H9 (cell line): Measurements from ENCODE around the gene HYDIN. TPM values are rescaled to one million over a fixed set of nuclear protein-coding genes. Genes with fewer than 3 reads are reported as not detected.

Experiments
- DNase-seq: peaks from one replicate; pipeline ENCODE4 v3.0.0-alpha.2; 2017
- H2AFZ ChIP-seq: one replicate; pipeline ENCODE4 v1.6.1; 2013; ENCODE audit warnings: mild to moderate bottlenecking, low read length, control low read depth, moderate library complexity
- H2AK5ac ChIP-seq: 2 replicates; pipeline ENCODE4 v1.6.1; 2013; ENCODE audit warnings: low read length, control low read depth, mixed read lengths; ENCODE audit not compliant: insufficient read length
- H2BK120ac ChIP-seq: one replicate; pipeline ENCODE4 v1.6.1; 2013; ENCODE audit warnings: low read depth, mild to moderate bottlenecking, low read length, control low read depth, inconsistent platforms; ENCODE audit not compliant: poor library complexity, severe bottlenecking
- H2BK12ac ChIP-seq: 2 replicates; pipeline ENCODE4 v1.6.1; 2013; ENCODE audit warnings: low read length, control low read depth, mixed read lengths, low read depth; ENCODE audit not compliant: insufficient read length
- H2BK15ac ChIP-seq: 2 replicates; pipeline ENCODE4 v1.6.1; 2013; ENCODE audit warnings: low read depth, low read length, control low read depth
- H2BK20ac ChIP-seq: one replicate; pipeline ENCODE4 v1.6.1; 2013; ENCODE audit warnings: low read depth, mild to moderate bottlenecking, low read length, control low read depth, inconsistent platforms; ENCODE audit not compliant: poor library complexity, severe bottlenecking
- H2BK5ac ChIP-seq: 2 replicates; pipeline ENCODE4 v1.6.1; 2013; ENCODE audit warnings: low read length, control low read depth, mixed read lengths; ENCODE audit not compliant: insufficient read length
- H3K14ac ChIP-seq: 2 replicates; pipeline ENCODE4 v1.6.1; 2013; ENCODE audit warnings: low read length, control low read depth; ENCODE audit not compliant: insufficient read depth
- H3K18ac ChIP-seq: 2 replicates; pipeline ENCODE4 v1.6.1; 2013; ENCODE audit warnings: low read depth, mild to moderate bottlenecking, mixed read lengths, low read length, control low read depth; ENCODE audit not compliant: insufficient read length
- H3K23ac ChIP-seq: 2 replicates; pipeline ENCODE4 v1.6.1; 2013; ENCODE audit warnings: low read length, control low read depth, mixed read lengths, low read depth; ENCODE audit not compliant: insufficient read length
- H3K23me2 ChIP-seq: 2 replicates; pipeline ENCODE4 v1.6.1; 2013; ENCODE audit warnings: low read depth, mild to moderate bottlenecking, mixed read lengths, low read length, control low read depth; ENCODE audit not compliant: insufficient read length, poor library complexity, severe bottlenecking
- H3K27ac ChIP-seq: 2 replicates; pipeline ENCODE4 v1.5.1; 2013; ENCODE audit warnings: low read length, control low read depth, mixed read lengths, low read depth; ENCODE audit not compliant: insufficient read length
- H3K27me3 ChIP-seq: 2 replicates; pipeline ENCODE4 v1.6.1; 2013; ENCODE audit warnings: low read length, control low read depth, inconsistent platforms; ENCODE audit not compliant: insufficient read depth
- H3K4ac ChIP-seq: 2 replicates; pipeline ENCODE4 v1.6.1; 2013; ENCODE audit warnings: low read depth, mild to moderate bottlenecking, control low read depth, inconsistent platforms, low read length, moderate library complexity
- H3K4me1 ChIP-seq: 2 replicates; pipeline ENCODE4 v1.6.1; 2013; ENCODE audit warnings: low read length, control low read depth, inconsistent platforms; ENCODE audit not compliant: insufficient read depth
- H3K4me2 ChIP-seq: 2 replicates; pipeline ENCODE4 v1.6.1; 2013; ENCODE audit warnings: low read length, control low read depth, mixed read lengths; ENCODE audit not compliant: insufficient read length, insufficient read depth
- H3K56ac ChIP-seq: 2 replicates; pipeline ENCODE4 v1.6.1; 2013; ENCODE audit warnings: low read depth, mild to moderate bottlenecking, mixed read lengths, low read length, control low read depth; ENCODE audit not compliant: insufficient read length
- H3K79me1 ChIP-seq: 2 replicates; pipeline ENCODE4 v1.6.1; 2013; ENCODE audit warnings: low read depth, mild to moderate bottlenecking, moderate library complexity, low read length, control low read depth, inconsistent platforms; ENCODE audit not compliant: insufficient read depth, poor library complexity, severe bottlenecking
- H3K79me2 ChIP-seq: 2 replicates; pipeline ENCODE4 v1.6.1; 2013; ENCODE audit warnings: low read length, control low read depth, inconsistent platforms; ENCODE audit not compliant: insufficient read depth
- H3K9ac ChIP-seq: 2 replicates; pipeline ENCODE4 v1.6.1; 2013; ENCODE audit warnings: low read length, control low read depth, mixed read lengths; ENCODE audit not compliant: insufficient read length; ENCODE audit errors: extremely low read depth
- H3K9me3 ChIP-seq: one replicate; pipeline ENCODE4 v1.6.1; 2013; ENCODE audit warnings: low read depth, low read length, inconsistent platforms; ENCODE audit not compliant: control insufficient read depth
- H3T11ph ChIP-seq: one replicate; pipeline ENCODE4 v1.6.1; 2013; ENCODE audit warnings: mild to moderate bottlenecking, low read length, control low read depth, inconsistent platforms
- H4K20me1 ChIP-seq: one replicate; pipeline ENCODE4 v1.6.1; 2013; ENCODE audit not compliant: control insufficient read depth, insufficient read length, insufficient read depth
- H4K5ac ChIP-seq: 2 replicates; pipeline ENCODE4 v1.6.1; 2013; ENCODE audit warnings: low read depth, mild to moderate bottlenecking, mixed read lengths, low read length, control low read depth; ENCODE audit not compliant: insufficient read length
- H4K8ac ChIP-seq: replicated peaks from 2 replicates; pipeline ENCODE4 v1.6.1; 2013; ENCODE audit warnings: low read length, control low read depth, mixed read lengths, low read depth; ENCODE audit not compliant: insufficient read length
- H4K91ac ChIP-seq: 2 replicates; pipeline ENCODE4 v1.6.1; 2013; ENCODE audit warnings: low read depth, mild to moderate bottlenecking, moderate library complexity, mixed read lengths, low read length, control low read depth; ENCODE audit not compliant: insufficient read length
- H3K27ac Mint-ChIP-seq, 3 experiments: 2 replicates in 2 of 3; 3 replicates in 1 of 3; pipeline ENCODE4 v1.8.0; 2020 to 2021; ENCODE audit warnings: mixed read lengths in 3 of 3, mild to moderate bottlenecking in 1 of 3, moderate library complexity in 1 of 3
- H3K27me3 Mint-ChIP-seq: 2 replicates; pipeline ENCODE4 v1.8.0; 2021; ENCODE audit warnings: low read depth, mild to moderate bottlenecking, moderate library complexity, mixed read lengths
- H3K36me3 Mint-ChIP-seq, 3 experiments: 2 replicates in 2 of 3; 3 replicates in 1 of 3; pipeline ENCODE4 v1.8.0; 2020 to 2021; ENCODE audit warnings: low read depth in 3 of 3, mixed read lengths in 3 of 3; ENCODE audit not compliant: insufficient read depth in 1 of 3
- H3K4me1 Mint-ChIP-seq, 2 experiments: 2 replicates each; pipeline ENCODE4 v1.8.0; 2020; ENCODE audit warnings: mixed read lengths in 2 of 2
- H3K4me3 Mint-ChIP-seq, 2 experiments: 2 replicates in 1 of 2; 3 replicates in 1 of 2; pipeline ENCODE4 v1.8.0; 2020 to 2021; ENCODE audit warnings: mild to moderate bottlenecking in 2 of 2, mixed read lengths in 2 of 2, moderate library complexity in 1 of 2
- H3K9me3 Mint-ChIP-seq, 2 experiments: 2 replicates in 1 of 2; 3 replicates in 1 of 2; pipeline ENCODE4 v1.8.0; 2020; ENCODE audit warnings: mild to moderate bottlenecking in 2 of 2, mixed read lengths in 2 of 2, moderate library complexity in 1 of 2
- CTCF ChIP-seq: fragments of 200-600 bp; sonication (generic); conservative IDR thresholded peaks from 3 replicates; pipeline ENCODE4 v1.8.0; 2021; ENCODE audit warnings: antibody characterized with exemption, mild to moderate bottlenecking
- WGBS: extraction: QIAGEN DNeasy Blood & Tissue Kit; methylation state at CpG from one replicate; pipeline ENCODE4 v1.1.7; 2013; ENCODE audit warnings: missing lambda C conversion rate, low lambda C conversion rate, mixed read lengths; ENCODE audit not compliant: insufficient read length; ENCODE audit errors: extremely low coverage; 5-methylcytosine and 5-hydroxymethylcytosine counted together
- total RNA-seq: library from RNA; stranded (reverse); gene quantifications from 2 replicates; pipeline ENCODE4 v1.2.1, GENCODE V29; 2021

HYDIN gene
- total RNA-seq, 1 experiment from 2014 or later = 1.7 TPM

- no peak overlapping the region for H2BK12ac ChIP-seq
- H3K23ac ChIP-seq = no peak overlapping the region
- H3K4me1 ChIP-seq = no peaks in the 10 kb centered on the region
- H2BK120ac ChIP-seq = no peak overlapping the region
- H3K9ac ChIP-seq = no peak overlapping the region
- Mint-ChIP-seq H3K4me1 (no peaks in the 10 kb centered on the region), H3K27ac (no peak overlapping the region), H3K36me3 (peaks cover 6 to 31% (median 16%) of the 10 kb centered on the region in 3 experiments; a peak in 6 of 7 replicates), H3K4me3 (no peak overlapping the region), H3K9me3 (no peaks in the 10 kb centered on the region), H3K27me3 (no peaks in the 10 kb centered on the region; the same call in 1 of the 2 replicates)
- no peaks in the 10 kb centered on the region for H3K23me2 ChIP-seq
- H4K91ac ChIP-seq = no peak overlapping the region
- WGBS = no CpG with 5 or more reads among the region's 4 CpGs
- H4K8ac ChIP-seq = no peak overlapping the region
- no peaks in the 10 kb centered on the region for H3K27me3 ChIP-seq
- no peak overlapping the region for H3K14ac ChIP-seq
- H2AK5ac ChIP-seq = no peak overlapping the region
- H3T11ph ChIP-seq = no peak overlapping the region
- H3K56ac ChIP-seq = no peak overlapping the region
- H2BK20ac ChIP-seq = no peak overlapping the region
- no peak overlapping the region for H2AFZ ChIP-seq
- no peak overlapping the region for H2BK5ac ChIP-seq
- no peak overlapping the region for H4K5ac ChIP-seq
- no peak overlapping the region for H3K27ac ChIP-seq
- H3K18ac ChIP-seq = no peak overlapping the region
- H3K4me2 ChIP-seq = no peak overlapping the region
- no peak overlapping the region for H2BK15ac ChIP-seq
- H4K20me1 ChIP-seq = no peaks in the 10 kb centered on the region
- H3K79me2 ChIP-seq = no peaks in the 10 kb centered on the region
- H3K4ac ChIP-seq = no peak overlapping the region
- H3K79me1 ChIP-seq = no peaks in the 10 kb centered on the region
- no peak for TF ChIP-seq CTCF
- no peak for DNase-seq
- H3K9me3 ChIP-seq = no peaks in the 10 kb centered on the region
Measured at GRCh38 chr16:70766658-70767057, 463.9 kb downstream of the HYDIN start.
